ENCODE data around the gene POLD4.

Gene POLD4

GRCh38 chr11:67301313-67301921 lies 51.9 kb downstream of the POLD4 start:
- DNase-seq (ENCODE audit: low read depth), result no peak

Data from ELR (cell line).